ENCODE data around the gene ARID3A.
A peak's percentile ranks its signal among the peaks of the same experiment; 100 is the strongest.

The ARID3A gene

DNA sequence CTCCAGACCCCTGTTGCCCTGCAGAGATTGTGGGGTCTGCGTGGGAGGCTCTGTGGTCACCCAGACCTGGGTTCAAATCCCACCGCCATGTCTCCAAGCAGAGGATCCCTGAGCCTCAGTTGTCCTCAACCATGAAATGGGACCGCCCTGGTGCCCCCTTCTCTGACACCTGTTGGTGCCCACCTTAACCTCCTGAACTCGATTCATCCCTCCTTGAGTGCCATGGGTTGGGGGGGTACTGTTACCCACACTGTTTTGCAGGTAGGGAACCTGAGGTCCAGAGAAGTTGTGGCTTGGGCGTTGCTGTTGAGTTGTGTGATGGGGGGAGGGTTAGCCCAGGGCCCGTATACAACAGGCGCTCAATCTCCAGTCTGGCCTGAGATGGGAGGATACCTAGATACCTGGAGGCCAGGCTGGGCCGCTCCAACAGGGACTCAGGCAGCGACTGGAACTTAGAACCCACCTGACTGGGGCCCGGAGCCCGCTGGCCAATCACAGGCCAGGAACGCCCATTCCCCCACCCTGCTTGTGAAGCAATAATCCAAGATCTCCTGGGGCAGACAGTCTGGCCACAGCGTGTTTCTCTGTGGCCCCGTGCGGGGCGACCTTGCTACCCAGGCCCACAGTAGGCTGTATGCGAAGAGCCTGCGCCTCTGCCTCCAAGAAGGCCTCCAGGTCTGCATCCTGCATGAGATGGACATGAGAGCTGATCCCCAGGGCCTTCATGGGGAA lies 2.8 kb downstream of the ARID3A start:
- Mint-ChIP-seq H3K36me3 (ENCODE audit: low read depth) (no peaks in the 10 kb centered on the region), H3K9me3 (no peaks in the 10 kb centered on the region), H3K27ac (no peak overlapping the region), H3K4me1 (ENCODE audit: low read depth) (peaks cover 10% of the 10 kb centered on the region), H3K4me3 (no peak overlapping the region), H3K27me3 (no peaks in the 10 kb centered on the region)

DNA sequence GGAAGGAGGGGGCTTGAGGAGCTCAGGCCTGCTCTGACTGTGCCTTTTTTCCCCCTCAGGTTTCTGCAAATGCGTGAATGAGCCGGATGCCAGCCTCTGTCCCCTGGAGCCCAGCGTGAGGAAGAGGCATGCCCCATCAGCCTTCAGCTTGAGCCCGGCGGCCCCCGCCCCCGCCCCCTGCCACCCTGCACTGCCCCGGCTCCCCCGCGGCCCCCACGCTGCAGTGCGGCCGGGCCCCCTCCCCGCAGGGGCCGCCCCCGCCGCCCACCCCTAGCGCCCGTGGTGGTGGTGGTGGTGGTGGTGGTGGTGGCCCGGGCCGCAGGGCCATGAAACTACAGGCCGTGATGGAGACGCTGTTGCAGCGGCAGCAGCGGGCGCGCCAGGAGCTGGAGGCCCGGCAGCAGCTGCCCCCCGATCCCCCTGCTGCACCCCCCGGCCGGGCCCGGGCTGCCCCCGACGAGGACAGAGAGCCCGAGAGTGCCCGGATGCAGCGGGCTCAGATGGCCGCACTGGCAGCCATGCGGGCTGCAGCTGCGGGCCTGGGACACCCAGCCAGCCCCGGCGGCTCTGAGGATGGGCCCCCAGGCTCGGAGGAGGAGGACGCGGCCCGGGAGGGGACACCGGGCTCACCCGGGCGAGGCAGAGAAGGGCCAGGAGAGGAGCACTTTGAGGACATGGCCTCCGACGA lies 3.5 kb downstream of the ARID3A start:
- peaks cover 10% of the 10 kb centered on the region for H3K4me1 Mint-ChIP-seq (ENCODE audit: low read depth)

DNA sequence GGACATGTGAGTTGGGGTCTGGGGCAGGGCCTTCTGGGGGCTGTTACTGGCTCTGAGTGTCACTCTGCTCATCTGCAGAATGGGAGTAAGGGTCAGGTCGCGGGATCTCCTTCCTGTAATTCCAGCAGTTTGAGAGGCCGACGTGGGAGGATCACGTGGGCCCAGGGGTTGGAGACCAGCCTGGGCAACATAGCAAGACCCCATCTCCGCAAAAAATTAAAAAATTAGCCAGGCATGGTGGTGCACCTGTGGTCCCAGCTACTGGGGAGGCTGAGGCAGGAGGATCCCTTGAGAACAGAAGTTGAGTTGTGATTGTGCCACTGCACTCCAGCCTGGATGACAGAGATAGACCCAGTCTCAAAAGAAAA lies 4.0 kb downstream of the ARID3A start:
- H3K27ac Mint-ChIP-seq, result no peak overlapping the region
- no peaks in the 10 kb centered on the region for H3K9me3 Mint-ChIP-seq
- peaks cover 10% of the 10 kb centered on the region for H3K4me1 Mint-ChIP-seq (ENCODE audit: low read depth)
- no peaks in the 10 kb centered on the region for H3K27me3 Mint-ChIP-seq
- no peak overlapping the region for H3K4me3 Mint-ChIP-seq
- H3K36me3 Mint-ChIP-seq (ENCODE audit: low read depth), result no peaks in the 10 kb centered on the region

More for the DNA sequence above, 3.5 kb downstream of the ARID3A start:
- H3K27me3 Mint-ChIP-seq, result no peaks in the 10 kb centered on the region
- no peaks in the 10 kb centered on the region for H3K9me3 Mint-ChIP-seq
- H3K27ac Mint-ChIP-seq, result no peak overlapping the region
- no peaks in the 10 kb centered on the region for H3K36me3 Mint-ChIP-seq (ENCODE audit: low read depth)
- H3K4me3 Mint-ChIP-seq, result no peak overlapping the region

DNA sequence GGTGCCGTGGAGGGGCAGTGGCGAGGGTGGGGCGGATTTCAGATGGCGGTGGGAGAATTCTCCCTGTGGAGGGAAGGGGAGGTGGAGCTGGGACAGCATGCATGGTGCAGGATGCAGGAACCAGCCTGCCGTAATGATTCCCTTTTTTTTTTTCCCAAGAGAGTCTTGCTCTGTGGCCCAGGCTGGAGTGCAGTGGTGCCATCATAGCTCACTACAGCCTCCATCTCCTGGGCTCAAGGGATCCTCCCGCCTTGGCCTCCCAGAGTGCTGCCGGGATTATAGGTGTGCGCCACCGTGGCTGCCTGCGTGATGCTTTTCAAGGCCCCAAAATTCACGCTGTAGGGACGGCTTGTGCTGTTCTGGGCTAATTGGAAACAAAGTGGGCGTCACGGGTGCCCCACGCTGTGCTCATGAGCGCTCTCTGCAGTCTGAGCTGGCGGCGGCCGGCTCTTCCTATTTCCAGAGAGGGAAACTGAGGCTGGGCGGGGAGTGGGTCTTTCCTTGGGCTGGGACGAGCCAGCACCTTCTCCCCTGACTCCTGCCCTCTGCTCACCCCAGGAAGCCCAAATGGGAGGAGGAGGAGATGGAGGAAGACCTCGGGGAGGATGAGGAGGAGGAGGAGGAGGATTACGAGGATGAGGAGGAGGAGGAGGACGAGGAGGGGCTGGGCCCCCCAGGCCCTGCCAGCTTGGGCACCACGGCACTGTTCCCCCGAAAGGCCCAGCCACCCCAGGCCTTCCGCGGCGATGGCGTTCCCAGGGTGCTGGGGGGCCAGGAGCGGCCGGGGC lies 6.2 kb downstream of the ARID3A start:
- no peak overlapping the region for H3K4me3 Mint-ChIP-seq
- no peaks in the 10 kb centered on the region for H3K27me3 Mint-ChIP-seq
- H3K9me3 Mint-ChIP-seq, result no peaks in the 10 kb centered on the region
- H3K4me1 Mint-ChIP-seq (ENCODE audit: low read depth), result peaks cover 12% of the 10 kb centered on the region
- no peaks in the 10 kb centered on the region for H3K36me3 Mint-ChIP-seq (ENCODE audit: low read depth)
- H3K27ac Mint-ChIP-seq, result no peak overlapping the region

GRCh38 chr19:932648-933552 lies 7.1 kb downstream of the ARID3A start:
- Mint-ChIP-seq H3K27me3 (no peaks in the 10 kb centered on the region), H3K9me3 (no peaks in the 10 kb centered on the region), H3K4me1 (ENCODE audit: low read depth) (peaks cover 20% of the 10 kb centered on the region), H3K4me3 (peak overlapping the region; percentile 25), H3K36me3 (ENCODE audit: low read depth) (peaks cover 4% of the 10 kb centered on the region), H3K27ac (no peak overlapping the region)

GRCh38 chr19:933553-933882 lies 7.7 kb downstream of the ARID3A start:
- no peak overlapping the region for H3K27ac Mint-ChIP-seq

GRCh38 chr19:934197-934840 lies 8.5 kb downstream of the ARID3A start:
- Mint-ChIP-seq H3K4me3 (no peak overlapping the region), H3K36me3 (ENCODE audit: low read depth) (peaks cover 4% of the 10 kb centered on the region), H3K9me3 (no peaks in the 10 kb centered on the region), H3K4me1 (ENCODE audit: low read depth) (peaks cover 27% of the 10 kb centered on the region), H3K27ac (no peak overlapping the region), H3K27me3 (no peaks in the 10 kb centered on the region)

More at GRCh38 chr19:933553-933882, 7.7 kb downstream of the ARID3A start:
- Mint-ChIP-seq H3K36me3 (ENCODE audit: low read depth) (peaks cover 4% of the 10 kb centered on the region), H3K9me3 (no peaks in the 10 kb centered on the region), H3K4me3 (no peak overlapping the region), H3K27me3 (no peaks in the 10 kb centered on the region), H3K4me1 (ENCODE audit: low read depth) (peaks cover 25% of the 10 kb centered on the region)

GRCh38 chr19:934865-935479 lies 9.1 kb downstream of the ARID3A start:
- Mint-ChIP-seq H3K4me3 (no peak overlapping the region), H3K4me1 (ENCODE audit: low read depth) (peaks cover 31% of the 10 kb centered on the region), H3K36me3 (ENCODE audit: low read depth) (peaks cover 4% of the 10 kb centered on the region)

DNA sequence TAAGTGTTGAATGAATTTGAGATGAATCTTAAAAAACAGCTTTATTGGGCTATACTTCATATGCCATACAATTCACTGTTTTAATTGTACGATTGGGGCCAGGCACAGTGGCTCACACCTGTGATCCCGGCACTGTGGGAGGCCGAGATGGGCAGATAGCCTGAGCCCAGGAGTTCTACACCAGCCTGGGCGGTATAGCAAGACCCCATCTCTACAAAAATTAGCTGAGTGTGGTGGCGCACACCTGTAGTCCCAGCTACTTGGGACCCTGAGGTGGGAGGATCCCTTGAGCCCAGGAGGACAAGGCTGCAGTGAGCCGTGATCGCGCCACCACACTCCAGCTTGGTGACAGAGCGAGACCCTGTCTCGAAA lies 10.3 kb downstream of the ARID3A start:
- Mint-ChIP-seq H3K27ac (no peak overlapping the region), H3K27me3 (no peaks in the 10 kb centered on the region), H3K4me3 (no peak overlapping the region), H3K9me3 (no peaks in the 10 kb centered on the region), H3K4me1 (ENCODE audit: low read depth) (peaks cover 38% of the 10 kb centered on the region), H3K36me3 (ENCODE audit: low read depth) (peaks cover 4% of the 10 kb centered on the region)

More at GRCh38 chr19:934865-935479, 9.1 kb downstream of the ARID3A start:
- Mint-ChIP-seq H3K27me3 (no peaks in the 10 kb centered on the region), H3K27ac (no peak overlapping the region), H3K9me3 (no peaks in the 10 kb centered on the region)

- peak overlapping the region; percentile 37 for H3K4me3 Mint-ChIP-seq
- H3K9me3 Mint-ChIP-seq, result no peaks in the 10 kb centered on the region
- peaks cover 4% of the 10 kb centered on the region for H3K36me3 Mint-ChIP-seq (ENCODE audit: low read depth)
- peak overlapping the region; percentile 76 for H3K27ac Mint-ChIP-seq
- peaks cover 41% of the 10 kb centered on the region for H3K4me1 Mint-ChIP-seq (ENCODE audit: low read depth)
- peaks cover 5% of the 10 kb centered on the region for H3K27me3 Mint-ChIP-seq
Observed at GRCh38 chr19:937259-937694, 11.4 kb downstream of the ARID3A start.

DNA sequence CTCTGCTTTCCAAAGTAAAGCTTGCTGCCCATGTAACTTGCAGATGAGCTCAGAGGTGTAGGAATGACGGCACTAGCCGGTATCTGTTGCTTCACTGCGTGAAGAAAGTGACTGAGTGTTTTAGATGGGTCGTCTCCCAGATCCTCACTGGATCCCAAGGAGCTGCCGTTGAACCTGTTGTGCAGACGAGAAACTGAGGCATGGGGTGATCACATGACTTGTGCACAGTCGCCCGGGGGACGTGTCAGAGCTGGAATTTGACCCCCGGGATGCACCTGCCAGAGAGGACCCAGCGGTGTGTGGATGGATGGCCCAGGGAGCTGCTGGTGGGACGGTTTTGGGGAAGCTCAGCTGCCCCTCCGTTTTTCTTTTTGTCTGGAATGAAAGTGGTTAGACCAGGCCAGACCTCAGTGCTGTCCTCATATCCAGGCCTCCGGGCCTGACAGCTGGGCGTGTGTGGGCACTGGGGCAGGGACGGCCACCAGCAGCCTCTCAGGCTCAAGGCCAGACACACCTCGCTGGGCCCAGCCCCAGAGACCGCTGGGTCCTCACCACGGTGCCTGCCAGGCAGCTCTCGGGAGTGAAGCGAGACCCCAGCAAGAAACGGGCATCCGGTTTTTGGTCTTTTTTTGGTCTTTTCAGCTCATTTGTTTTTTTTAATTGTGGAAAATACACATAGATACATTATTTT lies 12.5 kb downstream of the ARID3A start:
- no peaks in the 10 kb centered on the region for H3K9me3 Mint-ChIP-seq
- no peak overlapping the region for H3K27ac Mint-ChIP-seq
- H3K4me3 Mint-ChIP-seq, result no peak overlapping the region
- peaks cover 4% of the 10 kb centered on the region for H3K36me3 Mint-ChIP-seq (ENCODE audit: low read depth)
- H3K4me1 Mint-ChIP-seq (ENCODE audit: low read depth), result peaks cover 34% of the 10 kb centered on the region
- H3K27me3 Mint-ChIP-seq, result peaks cover 5% of the 10 kb centered on the region

DNA sequence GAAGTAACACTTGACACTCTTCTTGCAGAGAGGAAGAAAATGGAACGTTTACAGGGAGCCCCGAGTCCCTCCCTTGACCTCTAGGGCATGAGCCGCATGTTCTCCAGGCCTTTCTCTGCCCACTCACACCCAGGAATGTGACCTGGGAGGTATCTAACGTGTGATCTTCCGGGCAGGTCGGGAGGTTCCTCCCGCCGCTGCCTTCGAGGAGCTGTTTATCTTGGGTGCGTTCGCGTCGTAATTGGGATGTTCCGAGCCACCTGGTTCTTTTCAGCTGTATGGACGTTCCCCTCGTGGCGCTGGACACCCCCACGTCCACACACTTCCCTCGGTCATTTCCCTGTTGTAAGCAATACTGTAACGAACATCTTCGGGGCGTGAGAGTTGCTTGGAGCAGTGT lies 13.6 kb downstream of the ARID3A start:
- Mint-ChIP-seq H3K27me3 (peaks cover 5% of the 10 kb centered on the region), H3K9me3 (no peaks in the 10 kb centered on the region), H3K4me3 (no peak overlapping the region), H3K36me3 (ENCODE audit: low read depth) (peaks cover 4% of the 10 kb centered on the region), H3K4me1 (ENCODE audit: low read depth) (peaks cover 34% of the 10 kb centered on the region), H3K27ac (no peak overlapping the region)

DNA sequence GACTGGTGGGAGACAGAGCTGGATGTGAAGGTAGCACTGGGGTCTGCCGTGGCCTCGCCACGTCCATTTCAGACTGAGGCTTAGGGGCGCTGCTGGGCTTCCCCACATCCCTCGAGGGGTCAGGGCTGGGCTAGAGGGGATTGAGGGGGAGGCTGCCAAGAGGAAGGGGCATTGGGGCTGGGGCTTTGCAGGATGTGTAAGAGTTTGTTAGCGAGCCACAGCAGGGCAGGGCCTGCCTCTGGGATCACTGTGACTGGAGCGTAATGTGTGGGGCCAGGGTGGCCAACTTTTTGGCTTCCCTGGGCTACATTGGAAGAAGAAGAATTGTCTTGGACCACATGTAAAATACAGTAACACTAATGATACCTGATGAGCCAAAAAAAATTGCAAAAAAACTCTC lies 14.1 kb downstream of the ARID3A start:
- Mint-ChIP-seq H3K27ac (peak overlapping the region; percentile 47), H3K9me3 (no peaks in the 10 kb centered on the region), H3K4me3 (peak overlapping the region; percentile 70), H3K27me3 (peaks cover 5% of the 10 kb centered on the region), H3K36me3 (ENCODE audit: low read depth) (peaks cover 4% of the 10 kb centered on the region), H3K4me1 (ENCODE audit: low read depth) (peaks cover 34% of the 10 kb centered on the region)

All from stimulated activated naive CD8-positive, alpha-beta T cell treated with anti-CD3 and anti-CD28 coated beads, Interleukin-15, Interleukin-2, amounts not matched to agents 100 ng/mL and 50 ng/mL, for 24 hours (primary cell).